Measurements from ENCODE around the gene RBM44.

Gene RBM44

DNA sequence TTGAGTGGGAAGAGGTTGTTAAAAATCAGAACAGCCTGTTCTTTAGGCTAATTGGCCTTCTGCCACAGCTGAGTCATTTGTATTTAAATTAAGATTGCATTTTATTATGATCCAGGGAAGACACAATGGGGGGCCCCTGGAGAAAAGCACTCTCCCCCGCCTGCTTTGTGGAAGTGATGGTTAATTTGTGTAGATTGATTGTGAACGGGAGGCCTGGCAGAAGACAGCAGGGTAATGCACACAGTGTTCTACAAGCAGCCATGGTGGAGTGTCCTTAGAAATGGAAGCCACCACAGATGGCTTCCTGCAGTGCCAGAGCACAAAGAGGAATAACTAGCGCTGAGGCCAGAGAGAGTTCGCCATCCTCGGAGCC, 80.5 kb downstream of the RBM44 start:
- Histone ChIP-seq H3K4me3 (no peak overlapping the region), H3K27ac (peak overlapping the region in 2 of 21 experiments; percentile 52 to 69)

DNA sequence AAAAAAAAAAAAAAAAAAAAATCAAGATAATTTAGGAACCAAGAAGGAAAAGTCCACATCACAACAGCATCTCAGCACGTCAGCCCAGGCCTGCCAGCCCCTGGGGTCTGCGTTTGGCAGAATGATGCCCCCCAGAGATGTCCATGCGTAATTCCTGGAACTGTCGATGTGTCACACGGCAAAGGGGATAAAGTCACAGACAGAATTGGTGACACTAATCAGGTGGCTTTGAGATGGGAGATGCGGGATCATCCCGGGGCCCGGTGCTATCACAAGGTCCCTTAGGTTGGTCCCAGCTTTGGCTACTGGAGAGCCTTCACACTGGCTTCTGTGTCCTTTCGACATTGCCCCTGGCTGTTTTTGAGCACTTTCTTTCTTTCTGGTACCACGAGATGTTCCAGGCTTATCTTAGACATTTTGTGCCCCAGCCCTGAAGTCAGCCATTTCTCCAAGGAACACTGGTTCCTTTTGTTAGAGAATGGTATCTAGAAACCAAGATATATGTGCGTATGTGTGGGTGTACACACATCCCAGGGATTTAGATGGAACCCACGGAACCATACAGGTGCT, 81.5 kb downstream of the RBM44 start:
- Histone ChIP-seq H3K4me3 (no peak overlapping the region), H3K27ac (no peak overlapping the region)

DNA sequence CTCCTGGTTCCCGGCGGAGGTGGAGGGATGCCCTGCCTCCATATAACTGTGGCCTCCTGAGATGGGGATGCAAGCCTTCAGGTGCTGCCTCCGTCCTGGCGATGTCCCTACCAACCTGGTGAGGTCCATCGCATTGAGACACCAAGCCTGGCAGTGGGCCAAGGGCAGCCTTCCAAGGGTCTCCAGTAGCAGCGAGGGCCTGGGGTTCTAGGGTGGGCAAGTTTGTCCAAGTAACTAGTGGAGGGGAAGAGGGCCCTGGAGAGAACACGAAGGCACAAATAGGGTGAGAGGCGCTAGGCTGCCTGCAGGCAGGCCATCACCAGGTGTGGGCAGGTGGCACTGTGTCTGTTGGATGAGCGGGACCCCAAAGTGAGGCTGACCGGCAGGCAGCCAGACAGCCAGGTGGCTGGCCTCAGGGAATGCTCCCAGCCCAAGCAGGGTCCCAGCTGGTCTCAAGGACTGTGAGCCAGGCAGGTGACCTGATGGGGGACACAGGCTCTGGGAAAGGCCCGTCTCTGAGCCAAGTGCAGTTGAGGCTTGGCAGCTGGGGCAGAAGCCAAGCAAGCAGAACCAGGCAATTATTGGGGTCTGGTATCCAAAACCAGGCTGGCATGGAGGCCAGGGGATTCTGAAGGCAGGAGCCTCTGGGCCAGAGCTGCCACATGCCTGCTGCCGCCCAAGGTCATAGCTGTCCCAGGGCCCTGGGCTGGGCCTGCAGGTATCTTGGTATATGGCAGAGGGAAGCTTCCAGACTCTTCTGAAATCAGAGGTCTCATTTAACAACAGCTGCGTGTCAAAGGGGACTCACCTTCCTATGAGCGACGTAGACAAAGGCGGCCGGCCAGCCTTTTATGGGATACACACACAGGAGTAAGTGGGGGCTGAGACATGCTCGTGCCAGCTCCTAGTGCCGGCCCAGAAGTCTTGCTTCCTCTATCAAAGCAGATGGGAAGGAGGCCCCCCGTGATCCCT, 84.2 kb downstream of the RBM44 start:
- H3K4me3 ChIP-seq, result no peak overlapping the region
- no peak overlapping the region for H3K27ac ChIP-seq

DNA sequence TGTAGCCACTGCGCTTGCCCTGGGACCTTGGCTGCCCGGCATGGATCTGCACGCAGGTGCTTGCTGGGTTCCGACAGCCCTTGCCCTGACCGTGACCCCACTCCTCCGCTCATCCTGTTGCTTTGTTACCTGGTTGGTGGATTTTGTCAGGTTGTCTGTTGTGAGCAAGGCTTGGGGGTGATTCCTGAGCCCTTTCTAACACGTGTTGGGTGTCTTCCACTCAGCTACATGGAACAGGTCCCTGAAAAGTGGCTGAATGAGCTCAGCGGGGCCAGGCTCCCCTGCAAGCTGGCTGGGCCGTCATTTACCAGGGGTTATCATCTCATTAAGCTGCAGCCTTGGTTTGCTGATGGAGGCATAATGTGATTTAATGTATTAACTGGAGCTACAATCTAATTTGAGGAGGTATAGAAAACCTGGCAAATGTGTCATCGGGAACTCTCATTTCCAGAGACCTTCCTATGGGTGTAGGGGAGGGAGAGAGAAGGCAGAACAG, 85.4 kb downstream of the RBM44 start:
- Histone ChIP-seq H3K27ac (no peak overlapping the region), H3K4me3 (no peak overlapping the region)

DNA sequence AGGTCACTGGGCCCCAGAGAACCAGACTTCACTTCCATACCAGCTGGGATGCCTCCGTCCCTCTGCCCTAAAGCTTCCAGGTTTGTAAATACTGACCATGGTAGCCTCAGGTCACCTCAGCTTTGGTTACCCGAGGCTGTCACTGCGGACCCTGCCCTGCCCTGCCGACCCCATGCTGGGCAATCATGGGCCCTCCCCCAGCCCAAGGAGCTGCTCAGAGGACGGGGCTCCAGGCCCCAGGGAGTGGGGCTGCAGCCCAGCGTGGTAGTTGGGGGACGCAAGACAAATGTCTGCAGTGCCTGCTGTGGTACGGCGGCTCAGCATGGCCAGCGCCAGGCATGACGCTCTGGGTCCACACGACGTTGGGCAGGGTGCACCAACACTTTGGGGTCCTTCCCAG, 86.1 kb downstream of the RBM44 start:
- no peak overlapping the region for H3K4me3 ChIP-seq
- no peak overlapping the region for H3K27ac ChIP-seq

DNA sequence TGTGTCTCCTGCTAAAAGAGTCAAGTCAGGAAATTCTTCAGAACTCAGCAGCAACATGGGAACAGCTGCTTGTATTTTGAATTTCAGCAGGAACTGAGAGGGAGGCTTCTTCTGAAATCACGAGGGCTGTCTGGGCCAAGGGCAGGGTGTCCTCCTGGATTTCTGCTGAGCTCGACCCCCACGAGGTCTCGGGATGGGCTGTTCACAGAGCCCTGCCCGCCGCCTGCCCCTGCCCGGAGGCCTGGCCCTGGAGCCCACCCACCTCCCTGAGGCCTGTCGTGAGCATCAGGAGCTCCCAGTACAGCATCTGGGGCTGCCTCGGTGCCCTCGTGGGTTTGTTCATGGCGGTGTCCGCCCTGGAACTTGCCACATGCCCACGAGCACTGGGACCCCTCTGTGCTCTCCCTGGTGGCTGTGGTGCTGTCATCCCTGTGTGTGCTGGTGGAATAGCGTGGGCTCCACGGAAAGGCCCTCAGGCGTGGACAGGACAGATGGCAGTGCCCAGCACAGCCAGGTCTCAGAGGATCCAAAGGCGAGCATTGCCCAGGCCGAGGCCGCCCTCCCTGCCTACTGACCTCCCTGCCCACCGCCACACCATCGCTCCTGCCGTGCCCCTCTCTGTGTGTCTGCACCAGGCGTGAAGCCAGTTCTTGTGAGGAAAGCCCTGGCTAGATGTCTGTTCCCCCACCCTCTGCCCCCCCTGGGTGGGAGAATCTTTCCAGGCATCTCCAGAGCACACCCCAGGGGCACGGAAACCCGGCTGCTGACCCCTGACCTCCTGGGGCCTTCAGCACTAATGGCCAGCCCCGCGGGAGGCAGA, 86.7 kb downstream of the RBM44 start:
- Histone ChIP-seq H3K4me3 (no peak overlapping the region), H3K27ac (peak overlapping the region in 2 of 21 experiments; percentile 7 to 38)

DNA sequence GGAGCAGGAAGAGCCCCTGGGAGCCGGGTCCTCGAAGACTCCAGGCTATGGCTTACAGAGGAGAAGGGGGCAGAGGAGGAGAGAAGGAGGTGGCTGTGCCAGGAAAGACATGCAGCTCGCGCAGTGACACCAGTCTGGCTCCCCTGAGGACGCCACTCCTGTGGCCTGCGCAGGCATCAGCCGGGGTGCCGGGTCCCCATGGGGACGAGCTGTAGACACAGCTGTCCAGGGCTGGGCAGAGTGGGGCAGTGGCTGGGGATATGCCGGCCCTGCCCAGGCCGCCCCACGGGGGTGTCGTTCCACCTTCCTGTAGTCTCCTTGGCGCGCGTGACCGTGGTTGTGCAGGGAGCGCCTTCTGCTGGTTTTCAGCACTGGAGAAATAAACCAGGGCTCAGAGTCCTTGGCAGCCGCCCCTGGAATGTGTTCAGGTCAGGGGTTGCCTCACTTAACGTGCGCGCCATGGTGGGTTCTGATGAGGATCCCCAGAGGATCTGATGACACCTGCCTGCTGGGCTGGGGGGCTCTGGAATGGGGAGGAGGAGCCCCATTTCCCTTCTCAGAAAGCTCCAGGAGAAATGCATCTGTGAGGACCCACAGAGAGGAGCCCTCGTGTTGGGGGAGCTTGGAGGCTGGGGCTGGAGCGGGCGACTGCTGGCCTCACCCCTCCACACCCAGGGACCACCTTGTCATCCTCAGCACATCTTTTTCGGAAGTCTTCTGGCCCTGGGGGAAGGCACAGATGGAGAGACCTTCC, 87.5 kb downstream of the RBM44 start:
- Histone ChIP-seq H3K4me3 (no peak overlapping the region), H3K27ac (peak overlapping the region in 1 of 21 experiments; percentile 38)

DNA sequence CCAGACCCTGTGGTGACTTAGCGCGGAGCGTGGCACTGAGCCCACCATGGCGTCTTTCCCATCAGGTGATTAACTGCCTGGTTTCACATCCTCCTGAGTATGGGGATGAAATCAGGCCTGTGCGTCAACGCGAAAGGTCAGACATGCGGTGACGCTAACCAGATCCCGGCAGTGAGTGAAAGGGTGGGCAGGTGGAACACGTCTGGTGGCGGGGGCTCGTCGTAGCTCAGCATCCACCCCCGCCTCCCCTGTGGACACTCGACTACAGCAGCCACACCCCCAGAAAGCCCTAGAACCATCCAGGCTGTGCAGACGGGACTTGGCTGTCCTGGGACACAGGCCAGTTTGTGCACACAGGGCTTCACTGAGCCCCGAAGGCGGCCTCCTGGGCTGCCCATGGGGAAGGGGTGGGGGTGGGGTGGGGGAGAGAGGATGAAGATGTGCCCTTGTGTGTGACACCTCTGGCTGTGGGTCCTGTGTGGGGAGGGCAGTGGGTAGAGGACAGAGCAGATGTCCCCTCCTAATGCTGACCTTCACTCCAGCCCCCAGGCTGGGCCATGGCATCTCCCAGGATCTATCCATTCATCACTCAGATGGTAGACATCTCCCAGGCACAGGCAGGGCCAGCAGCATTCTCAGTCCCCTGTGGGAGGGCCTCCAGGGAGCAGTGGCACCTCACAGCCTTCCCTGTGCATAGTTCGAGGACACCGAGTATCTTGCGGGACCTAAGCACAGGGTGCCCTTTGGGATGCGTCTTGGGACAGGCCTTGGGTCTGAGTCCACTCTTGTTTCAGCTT, 88.3 kb downstream of the RBM44 start:
- Histone ChIP-seq H3K27ac (peak overlapping the region in 1 of 21 experiments; percentile 48), H3K4me3 (no peak overlapping the region)

DNA sequence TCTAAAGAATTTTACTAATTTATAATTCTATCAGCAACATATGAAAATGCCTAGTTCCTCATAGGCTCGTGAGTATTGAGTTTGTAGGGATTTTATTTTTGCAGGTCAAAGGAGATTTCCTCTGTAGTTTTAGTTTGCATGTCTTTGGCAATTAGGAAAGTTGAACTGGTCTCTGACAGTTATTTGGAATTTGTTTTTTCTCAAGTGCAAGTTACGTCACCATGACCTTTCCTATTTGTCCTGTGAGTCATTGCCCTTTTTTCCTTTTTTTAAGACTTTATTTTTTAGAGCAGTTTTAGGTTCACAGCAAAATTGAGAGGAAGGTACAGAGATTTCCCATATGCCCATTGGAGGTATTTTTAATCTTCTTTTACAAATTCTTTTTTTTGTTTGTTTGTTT, 89.8 kb downstream of the RBM44 start:
- H3K4me3 ChIP-seq, result no peak overlapping the region
- peak overlapping the region in 1 of 21 experiments; percentile 35 for H3K27ac ChIP-seq

DNA sequence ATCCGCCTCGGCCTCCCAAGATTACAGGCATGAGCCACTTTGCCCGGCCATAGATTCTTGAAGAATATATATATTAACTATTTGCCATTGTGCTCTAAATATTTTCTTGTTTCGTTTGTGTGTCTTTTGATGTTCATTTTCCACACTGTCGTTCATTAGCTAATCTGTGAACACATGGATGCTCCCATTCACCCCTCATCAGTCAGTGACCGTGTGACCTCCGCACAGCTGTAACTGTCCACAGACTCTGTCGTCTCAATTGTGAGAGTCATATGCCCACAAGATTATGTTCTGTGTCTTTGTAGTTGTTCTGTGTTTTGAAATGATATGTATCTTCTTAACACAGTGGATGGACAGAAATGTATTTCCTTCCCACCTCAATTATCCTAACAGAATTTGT, 90.4 kb downstream of the RBM44 start:
- H3K27ac ChIP-seq, result no peak overlapping the region
- H3K4me3 ChIP-seq, result no peak overlapping the region

DNA sequence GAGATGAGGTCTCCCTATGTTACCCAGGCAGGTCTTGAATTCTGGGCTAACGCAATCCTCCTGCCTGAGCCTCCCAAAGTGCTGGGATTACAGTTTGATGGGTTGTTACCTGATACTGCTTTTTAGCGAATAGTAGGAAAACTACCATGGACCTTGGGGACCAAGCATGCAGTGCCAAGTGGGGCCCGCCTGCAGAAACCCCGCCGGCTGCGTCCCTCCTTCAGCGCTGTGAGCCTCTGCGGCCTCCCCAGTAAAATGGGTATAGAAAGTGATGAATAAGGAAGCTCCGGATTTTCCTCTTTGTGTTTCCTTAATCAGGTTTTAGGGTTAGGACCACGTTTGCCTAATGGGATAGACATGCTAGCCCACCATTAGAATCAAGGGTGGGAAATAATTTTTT, 91.2 kb downstream of the RBM44 start:
- H3K27ac ChIP-seq, result no peak overlapping the region
- no peak overlapping the region for H3K4me3 ChIP-seq

All from skin epidermis (tissue), 12 donors.